Activated CD4-positive, CD25-positive, alpha-beta regulatory T cell treated with anti-CD3 and anti-CD28 coated beads, Interleukin-2, amount 50 U/mL, for 24 hours (primary cell): Measurements from ENCODE around the gene SERAC1.

Experiments
- ATAC-seq, 2 donors: fragments of 150-1000 bp; cut with Tn5 transposase; one replicate each; pipeline ENCODE4 v1.10.0; 2021; ENCODE audit warnings: mild to moderate bottlenecking in 1 of 2, moderate library complexity in 1 of 2

The SERAC1 gene

GRCh38 chr6:158073776-158074175 is 94.3 kb downstream of the SERAC1 start:
- ATAC-seq = no peak

GRCh38 chr6:158072083-158072721 is 95.9 kb downstream of the SERAC1 start:
- ATAC-seq = peak; percentile 32 to 43

DNA sequence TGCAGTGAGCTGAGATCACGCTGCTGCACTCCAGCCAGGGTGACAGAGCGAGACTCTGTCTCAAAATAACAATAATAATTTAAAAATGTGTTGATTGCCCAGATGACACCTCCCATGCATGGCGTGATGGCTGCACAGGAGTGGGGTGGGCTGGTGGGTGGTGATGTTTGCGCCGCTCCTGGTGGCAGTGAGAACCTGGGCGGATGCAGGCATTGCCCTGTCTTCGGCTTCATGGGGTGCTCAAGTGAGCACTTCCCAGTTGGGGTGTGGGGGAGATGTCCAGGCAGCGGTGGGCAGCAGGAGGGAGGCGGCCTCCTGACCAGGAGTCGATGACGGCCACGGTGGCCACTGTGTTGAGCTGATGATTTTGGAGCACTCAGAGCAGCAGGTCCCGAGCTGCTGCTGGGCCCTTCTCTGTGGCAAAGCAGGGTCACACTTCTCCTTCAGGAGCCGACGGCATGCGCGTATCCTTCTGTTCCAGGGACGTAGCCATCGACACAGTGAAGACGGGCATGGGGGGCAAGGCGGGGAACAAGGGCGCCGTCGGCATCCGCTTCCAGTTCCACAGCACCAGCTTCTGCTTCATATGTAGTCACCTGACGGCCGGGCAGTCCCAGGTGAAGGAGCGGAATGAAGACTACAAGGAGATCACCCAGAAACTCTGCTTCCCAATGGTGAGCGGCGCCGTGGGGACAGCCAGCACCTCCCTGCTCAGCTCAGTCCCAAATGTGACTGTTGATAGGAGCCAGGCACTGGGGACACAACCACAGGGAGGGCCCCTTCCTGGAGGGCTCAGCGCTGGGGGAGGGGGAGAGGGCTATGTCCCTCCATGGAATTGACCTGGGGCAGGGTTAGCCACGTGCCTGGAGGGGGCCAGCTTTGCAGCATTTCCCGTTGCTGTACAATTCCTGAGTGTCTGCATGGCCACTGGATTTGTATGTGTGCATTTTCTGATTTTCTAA is 96.7 kb downstream of the SERAC1 start:
- ATAC-seq = no peak

DNA sequence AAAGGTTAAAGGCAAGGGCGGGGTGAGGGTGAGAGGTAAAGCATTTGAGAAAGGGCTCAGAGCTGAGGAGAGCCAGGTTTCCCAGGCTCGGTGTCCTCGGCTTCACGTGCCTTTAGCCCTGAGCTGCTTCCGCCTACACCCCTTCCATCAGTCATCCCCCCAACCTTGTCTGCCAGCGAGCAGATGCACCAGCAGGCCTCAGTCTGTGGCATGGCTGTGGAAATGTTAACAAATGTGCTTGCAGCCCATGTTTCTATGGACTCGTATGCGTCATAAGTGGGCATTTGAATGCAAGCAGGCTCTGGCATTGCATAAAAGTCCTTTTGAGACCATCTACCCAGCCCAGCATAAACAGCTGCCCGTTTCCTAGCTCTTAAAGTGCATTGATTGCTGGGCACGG is 97.5 kb downstream of the SERAC1 start:
- no peak for ATAC-seq

DNA sequence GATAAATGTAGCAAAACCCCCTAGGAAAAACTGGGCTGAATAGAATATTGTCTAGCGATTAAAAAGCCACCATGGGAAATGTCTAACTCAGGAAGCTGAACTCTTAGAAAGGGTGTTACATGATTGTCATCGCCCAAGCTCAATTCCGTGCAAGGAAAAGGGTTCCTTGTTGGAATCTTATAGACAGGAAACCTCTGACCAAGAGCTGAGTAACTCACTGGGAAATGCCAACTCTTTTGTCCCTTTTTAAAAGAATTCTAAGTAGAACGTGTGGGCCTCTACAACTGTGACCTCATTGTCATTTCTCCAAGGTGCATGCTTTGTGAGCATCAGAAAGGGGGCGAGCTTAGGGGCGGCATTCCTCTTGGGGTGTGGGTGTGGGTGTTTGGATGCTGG is 98.3 kb downstream of the SERAC1 start:
- ATAC-seq = no peak

DNA sequence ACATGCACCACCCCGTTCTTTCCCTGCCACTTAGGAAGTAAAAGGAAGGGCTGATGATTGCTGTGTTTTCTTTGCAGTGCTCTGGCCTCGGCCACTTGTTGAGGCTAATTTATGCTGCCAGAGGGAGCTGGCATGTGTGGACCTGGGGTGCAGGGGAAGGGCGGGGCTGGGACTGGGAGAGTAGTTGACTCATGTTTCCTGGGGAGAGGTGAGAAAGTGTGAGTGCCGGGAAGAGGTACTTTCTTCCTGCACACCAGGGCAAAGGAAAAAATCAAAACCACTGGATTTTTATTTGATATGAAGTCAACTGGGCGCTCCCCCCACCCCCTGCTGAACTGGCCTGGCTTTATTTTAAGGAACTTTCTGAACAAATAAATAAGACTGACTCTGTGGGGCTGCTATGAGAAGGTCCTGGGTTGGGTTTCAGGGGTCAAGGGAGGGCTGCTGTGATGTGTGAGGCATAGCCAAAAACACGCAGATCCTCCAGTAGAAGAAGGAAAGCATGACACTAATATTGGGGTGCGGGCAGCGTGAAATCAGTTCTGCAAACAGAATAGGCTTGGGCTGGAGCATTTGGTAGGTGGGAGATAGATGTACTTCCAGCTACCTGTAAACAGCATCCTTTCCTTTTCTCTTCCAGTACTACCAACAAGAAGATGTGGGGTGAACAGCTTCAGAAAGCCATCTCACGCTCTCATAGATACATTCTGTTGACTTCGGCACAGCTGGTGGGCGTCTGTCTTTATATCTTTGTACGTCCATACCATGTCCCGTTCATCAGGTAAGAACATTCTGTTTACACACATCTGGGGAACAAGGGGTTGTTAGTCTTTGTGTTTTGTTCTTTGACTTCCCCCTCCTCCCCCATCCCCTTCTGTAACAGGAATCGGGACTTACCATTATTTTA is 98.9 kb downstream of the SERAC1 start:
- no peak for ATAC-seq

DNA sequence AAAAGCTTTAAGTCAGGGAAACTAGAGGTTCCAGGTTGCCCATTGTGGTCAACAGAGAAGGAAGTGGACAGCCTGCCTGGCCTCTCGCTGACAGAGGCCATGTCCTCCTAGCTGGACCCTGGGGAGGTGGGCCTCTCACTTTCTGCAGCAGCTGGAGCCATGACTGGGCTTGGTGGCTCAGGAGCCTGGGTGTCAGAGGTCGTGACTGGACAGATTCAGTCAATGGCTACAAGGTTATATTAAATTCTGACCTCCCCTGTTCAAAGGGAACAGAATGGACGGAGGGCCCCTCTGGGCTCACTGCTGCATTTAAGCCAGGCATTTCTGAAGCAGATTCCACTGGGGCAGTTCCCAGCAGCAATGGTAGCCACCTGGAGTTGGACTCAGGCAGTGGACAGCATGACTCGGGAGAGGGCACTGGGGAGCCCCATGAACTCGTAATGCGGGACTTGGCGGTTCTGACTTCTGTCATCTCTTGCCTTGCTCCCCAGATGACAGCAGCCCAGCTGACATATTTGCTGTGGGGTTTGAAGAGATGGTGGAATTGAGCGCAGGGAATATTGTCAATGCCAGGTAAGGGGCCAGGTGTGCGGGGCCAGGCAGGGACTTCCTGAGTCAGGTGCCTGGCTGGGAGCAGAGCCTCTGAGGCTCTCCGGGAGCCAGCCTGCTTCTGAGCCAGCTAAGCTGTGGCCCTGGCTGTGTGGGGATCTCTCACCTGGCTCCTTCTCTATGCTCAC is 99.7 kb downstream of the SERAC1 start:
- ATAC-seq = no peak

DNA sequence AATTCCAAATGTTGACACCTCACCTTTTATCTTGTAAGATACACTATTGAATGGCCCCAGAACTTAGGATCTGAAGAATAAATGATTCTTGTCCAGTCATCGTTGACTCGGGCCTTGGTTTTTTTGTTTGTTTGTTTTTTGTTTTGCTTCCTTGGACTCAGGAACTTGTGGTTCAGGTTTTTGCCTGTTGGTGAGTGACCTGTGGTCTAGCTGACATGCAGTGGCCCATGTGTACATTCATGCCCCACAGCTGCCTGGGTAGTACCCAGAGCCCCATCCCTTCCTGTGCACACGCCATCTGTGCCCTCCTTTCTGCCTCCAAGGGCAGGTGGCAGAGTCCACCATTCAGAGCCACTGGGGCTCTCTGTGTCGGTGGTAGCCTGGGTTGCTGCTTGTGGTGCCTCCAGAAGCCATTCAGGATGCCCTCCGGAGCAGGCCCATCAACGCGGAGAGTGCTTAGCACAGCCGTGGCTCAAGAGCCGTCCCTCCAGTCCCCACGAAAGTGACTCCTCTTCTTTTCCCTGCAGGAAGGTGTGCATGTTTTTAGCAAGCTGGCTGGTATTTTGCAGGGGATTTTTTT is 100.5 kb downstream of the SERAC1 start:
- ATAC-seq = no peak

- no peak for ATAC-seq
Observed at GRCh38 chr6:158066136-158066781, 101.8 kb downstream of the SERAC1 start.

DNA sequence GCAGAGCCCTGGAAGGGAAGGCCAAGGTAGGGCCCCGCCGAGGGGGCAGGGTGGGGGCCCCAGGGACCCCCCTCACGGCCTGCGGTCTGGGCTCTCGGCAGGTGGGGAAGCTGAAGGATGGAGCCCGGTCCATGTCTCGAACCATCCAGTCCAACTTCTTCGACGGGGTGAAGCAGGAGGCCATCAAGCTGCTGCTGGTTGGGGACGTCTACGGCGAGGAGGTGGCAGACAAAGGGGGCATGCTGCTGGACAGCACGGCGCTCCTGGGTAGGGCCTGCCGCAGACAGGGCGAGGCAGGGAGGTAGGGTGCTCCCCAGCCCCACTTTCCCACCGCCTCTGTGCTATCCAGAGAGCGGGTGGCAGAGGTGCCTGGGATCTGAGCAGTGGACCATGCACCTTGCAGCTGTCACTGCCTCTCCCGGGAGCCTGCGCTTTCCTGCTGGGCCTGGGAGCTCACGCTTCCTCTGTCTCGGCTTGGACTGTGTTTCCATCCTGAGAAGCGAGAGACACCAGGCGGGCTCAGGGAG is 103.3 kb downstream of the SERAC1 start:
- ATAC-seq = no peak

GRCh38 chr6:158063736-158064135 is 104.3 kb downstream of the SERAC1 start:
- ATAC-seq = no peak

DNA sequence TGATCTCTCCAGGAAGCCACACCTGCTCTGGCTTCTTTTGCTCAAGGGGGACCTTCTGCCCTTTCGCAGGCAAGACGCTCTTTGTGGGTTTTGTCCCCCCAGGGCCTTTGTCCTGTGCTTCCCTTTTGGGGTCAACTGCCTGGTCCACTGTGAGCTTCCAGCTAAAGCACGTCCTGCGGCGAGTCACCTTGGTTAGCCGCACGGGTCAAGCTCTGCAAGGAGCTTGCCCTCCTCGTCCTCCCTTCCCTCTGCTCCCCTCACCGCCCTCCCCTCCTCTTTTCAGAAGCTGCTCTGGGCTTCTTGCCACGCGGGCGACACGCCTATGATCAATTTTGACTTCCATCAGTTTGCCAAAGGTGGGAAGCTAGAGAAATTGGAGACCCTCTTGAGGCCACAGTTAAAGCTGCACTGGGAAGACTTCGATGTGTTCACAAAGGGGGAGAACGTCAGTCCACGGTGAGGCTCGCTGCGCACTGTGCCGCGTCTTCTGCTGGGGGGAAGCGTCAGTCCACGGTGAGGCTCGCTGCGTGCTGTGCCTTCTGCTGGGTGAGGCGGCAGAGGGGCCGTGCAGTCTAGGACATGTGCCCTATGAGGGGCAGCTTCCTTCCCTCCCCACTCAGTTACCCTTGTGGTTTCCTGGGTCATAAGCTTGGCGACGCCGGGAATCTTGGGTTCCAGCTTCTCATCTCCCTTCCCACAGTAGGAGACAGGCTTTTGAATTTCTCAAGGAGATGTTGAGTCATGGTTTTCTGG is 106.2 kb downstream of the SERAC1 start:
- ATAC-seq = no peak

DNA sequence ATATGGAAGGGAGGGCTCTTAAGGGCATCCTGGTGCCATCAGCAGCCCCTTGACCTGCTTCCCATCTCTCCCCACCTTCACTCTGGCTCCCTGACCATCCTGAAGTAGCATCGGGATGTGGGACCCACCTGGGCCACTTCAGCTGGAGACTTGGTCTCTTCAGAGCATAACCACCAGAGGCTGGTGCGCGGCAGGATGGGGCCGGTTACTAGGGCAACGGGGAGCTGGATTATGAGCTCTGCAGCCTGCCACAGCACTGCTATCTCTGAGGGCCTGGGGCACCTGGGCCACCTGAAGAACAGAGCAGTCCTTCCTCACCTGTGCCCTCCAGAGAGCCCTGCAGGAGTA is 106.7 kb downstream of the SERAC1 start:
- no peak for ATAC-seq

GRCh38 chr6:158060455-158061360 is 107.4 kb downstream of the SERAC1 start:
- no peak for ATAC-seq
